Dedifferentiated amniotic fluid mesenchymal stem cell (primary cell): ENCODE measurements around the gene MAB21L4.

Experiments
- DNase-seq: peaks from one replicate; pipeline ENCODE4 v3.0.0-alpha.2; 2016; ENCODE audit errors: extremely low spot score

The MAB21L4 gene

DNA sequence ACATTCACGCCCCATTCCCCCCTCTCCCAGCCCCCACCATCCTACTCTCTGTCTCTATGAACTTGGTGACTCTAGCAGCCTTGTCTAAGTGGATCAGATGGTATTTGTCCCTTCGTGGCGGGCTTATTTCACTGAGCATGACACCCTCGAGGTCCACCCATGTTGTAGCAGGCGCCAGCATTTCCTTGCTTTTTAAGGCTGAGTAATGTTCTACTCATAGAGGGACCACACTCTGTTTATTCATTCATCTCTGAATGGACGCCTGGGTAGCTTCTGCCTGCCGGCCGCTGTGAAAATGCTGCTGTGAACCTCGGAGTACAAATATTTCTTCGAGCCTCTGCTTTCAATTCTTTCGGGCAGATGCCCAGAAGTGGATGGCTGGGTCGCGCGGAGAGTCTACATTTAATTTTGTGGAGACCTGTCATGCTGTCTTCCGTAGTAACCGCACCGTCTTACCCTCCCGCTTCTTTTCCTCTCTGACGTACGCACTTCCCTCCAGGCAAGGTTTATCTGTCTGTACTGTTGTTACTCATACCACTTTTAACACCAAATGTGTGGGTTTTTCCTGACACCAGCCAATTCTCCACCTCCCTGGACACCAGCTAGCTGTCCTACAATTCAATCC lies 15.8 kb upstream of the MAB21L4 start:
- DNase-seq, result no peak

- DNase-seq, result no peak
Observed at GRCh38 chr2:240909216-240909974, 13.4 kb upstream of the MAB21L4 start.

DNA sequence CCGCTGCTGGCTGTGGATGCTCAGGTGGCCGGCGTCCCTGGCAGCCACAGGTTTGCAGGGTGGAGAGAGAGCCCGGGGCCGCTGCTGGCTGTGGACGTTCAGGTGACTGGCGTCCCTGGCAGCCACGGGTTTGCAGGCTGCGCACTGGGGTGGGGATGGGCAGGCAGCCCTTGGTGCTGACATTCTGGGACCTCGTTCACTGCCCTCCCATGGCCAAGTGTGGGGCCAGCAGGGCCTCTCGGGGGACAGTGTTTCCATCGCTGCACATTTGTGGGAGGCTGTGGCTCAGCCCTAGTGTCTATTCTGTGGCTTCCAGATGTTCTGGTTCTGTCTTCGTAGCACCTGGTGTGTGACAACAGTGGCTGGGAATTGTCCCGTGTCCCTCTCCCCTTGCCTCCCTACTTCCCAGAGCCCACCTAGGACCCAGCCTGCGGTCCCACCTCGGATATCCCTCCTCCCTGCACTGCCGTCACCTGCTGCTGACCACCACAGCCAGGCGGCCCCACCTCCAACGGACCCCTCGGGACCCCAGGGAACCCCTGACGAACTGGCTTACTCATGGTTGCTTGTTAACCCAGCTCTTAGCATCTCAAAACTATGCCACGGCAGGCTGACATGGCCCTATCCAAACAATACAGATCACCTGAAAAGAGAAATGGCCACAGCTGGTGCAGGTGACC lies 11.1 kb upstream of the MAB21L4 start:
- no peak for DNase-seq

DNA sequence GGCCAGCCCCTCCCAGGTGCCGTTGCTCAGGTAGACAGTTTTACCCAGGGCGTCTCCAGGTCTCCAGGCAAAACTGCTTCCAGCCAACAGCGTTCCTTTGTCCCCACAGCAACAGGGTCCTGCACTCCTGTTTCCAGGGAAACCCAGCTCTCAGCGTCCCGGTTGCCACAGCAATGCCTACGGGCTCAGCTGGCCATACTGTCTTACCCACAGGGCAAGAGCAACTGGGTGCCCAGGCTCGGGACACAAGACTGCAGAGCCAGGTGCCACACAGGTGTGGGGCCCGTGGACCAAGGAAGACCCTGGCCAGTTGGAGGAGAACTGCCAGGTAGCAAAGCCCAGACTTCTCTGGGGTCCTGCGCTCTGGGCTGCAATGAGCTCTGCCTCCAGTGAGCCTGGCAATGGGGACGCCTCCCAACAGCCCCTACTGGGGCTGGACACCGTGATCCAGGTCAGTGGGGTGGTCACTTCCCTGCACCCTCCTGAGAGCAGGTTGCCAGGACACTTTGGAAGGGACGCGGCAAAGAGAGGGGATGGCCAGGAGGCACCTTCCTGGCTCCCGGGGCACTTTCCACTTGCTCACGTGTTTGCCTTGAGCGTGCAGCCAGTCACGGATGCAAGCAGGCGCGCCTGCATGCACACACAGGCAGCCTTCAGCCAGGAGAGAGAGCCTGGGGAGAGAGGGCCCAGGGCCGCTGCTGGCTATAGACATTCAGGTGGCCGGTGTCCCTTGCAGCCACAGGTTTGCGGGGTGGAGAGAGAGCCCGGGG lies 10.4 kb upstream of the MAB21L4 start, which contains the start of gene CROCC2:
Gene CROCC2, plus strand, starts transcription at position 196 of the 770 bp plus-strand sequence. Its CDS starts 178 bp downstream, at position 374.
- no peak for DNase-seq

DNA sequence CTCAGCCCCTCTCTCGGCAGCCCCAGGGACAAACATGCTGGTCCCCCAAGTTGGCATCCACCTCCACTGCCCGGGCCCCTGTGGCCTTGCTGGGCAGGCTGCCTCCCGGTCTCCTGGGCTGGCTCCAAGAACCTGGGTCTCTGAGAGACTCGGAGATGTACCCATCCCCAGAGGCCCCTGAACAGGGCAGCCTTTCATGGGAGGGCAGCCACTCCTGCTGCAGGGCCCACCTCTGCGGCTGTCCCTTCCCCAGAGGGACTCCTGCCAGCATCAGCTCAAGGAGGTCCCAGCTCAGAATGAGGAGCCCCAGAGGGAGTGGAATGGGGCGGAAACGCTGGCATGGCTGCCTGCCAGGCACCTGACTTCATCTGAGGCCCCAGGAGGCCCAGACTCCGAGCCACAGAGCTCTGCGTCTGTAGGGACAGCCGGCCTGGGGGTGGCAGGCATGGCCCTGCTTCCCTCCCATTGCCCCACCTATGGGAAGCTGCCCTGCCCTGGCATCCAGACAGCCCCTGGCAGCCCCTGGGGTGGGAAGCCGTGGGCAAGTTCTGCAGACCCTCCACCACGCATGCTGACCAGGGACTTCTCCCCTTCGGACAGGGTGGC lies 9.3 kb upstream of the MAB21L4 start:
- no peak for DNase-seq

DNA sequence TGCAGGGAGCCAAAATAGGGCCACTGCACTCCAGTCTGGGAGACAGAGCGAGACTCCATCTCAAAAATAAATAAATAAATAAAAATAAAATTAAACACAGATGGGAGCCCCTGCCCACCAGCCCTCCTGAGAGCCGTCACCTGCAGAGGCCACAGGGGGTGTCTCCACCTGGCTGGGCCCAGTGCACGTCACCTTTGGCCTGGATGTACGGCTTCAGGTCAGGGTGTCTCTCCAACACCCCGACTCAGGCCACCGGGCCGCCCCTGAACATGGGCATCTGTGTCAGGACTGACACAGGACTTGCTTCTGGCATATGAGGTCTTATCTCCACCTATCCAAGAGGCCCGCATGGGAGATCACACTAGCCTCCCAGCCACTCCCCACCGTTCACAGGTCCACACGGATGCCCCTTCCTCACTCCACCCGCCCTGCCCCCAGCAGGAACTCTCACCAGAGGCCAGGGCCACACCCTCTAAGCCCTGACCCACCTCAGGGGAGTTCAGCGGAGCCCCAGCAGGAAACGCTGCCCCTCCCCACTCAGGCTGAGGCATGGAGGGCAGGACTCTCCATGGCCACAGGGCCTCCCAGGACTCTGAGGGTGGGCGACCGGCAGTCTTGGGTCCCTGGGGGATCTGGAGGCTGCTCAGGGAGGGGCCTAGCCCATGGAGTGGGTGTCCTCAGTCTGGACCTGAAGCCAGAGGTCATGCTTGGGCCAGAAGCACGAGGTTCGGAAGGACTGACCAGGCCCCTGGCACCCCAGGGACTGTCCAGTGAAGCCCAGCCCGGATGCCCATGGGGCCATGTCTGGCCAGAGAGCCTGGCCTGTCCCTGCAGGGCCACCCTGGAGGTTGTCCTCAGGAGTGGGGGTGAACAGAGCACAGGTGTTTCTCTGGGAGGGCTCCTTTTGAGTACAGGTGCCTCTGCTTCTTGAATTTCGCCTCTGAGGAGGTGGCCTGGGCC lies 8.5 kb upstream of the MAB21L4 start:
- DNase-seq, result no peak

GRCh38 chr2:240903191-240904060 lies 7.5 kb upstream of the MAB21L4 start:
- no peak for DNase-seq

DNA sequence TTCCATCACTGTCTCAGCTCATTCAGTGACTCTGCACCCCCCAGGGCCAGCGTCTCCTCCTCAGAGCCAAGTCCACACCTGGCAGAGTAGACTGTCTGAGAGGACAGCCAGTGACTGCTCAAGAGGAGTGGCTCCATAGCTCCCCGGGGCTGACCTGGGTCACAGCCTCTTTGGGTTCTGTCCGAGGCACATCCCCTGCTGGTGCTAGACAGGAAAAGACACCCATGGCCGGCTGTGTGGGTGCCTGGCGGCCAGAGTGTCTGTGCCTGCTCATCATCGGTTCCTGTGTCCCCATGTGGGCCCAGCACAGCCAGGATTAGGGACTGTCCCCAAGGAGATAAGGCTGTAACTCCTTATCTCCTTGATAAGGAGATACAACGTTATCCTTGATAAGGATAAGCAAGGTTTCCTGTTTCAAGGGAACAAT lies 6.7 kb upstream of the MAB21L4 start:
- no peak for DNase-seq

DNA sequence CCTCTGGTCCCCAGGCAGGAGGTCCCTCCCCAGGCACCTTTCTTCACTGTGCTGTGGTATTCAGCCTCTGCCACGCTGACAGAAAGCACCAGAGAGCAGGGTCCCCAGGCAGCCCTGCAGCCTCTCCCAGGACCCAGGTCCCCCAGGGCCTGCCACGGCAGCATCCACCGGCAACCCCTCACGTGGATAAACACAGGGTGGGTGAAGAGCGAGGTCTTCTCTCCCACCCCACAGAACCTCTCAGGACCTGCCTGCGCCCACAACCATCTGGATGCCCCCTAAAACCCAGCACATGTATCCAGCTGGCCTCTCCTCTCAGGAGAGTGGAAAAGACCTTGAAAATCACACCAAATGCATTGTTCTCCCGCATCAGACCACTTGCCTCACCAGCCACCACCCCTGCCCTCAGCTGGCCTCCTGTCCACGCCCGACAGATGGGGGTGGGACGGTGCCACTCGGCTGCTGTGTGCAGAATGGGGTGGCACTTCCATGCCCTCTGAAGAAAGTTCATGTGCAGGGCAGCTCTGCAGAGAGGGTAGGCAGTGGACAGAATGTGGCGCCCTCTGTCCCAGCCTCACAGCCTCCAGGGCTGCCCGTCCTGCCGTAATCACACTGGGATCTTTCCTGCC lies 6.1 kb upstream of the MAB21L4 start:
- DNase-seq, result no peak

DNA sequence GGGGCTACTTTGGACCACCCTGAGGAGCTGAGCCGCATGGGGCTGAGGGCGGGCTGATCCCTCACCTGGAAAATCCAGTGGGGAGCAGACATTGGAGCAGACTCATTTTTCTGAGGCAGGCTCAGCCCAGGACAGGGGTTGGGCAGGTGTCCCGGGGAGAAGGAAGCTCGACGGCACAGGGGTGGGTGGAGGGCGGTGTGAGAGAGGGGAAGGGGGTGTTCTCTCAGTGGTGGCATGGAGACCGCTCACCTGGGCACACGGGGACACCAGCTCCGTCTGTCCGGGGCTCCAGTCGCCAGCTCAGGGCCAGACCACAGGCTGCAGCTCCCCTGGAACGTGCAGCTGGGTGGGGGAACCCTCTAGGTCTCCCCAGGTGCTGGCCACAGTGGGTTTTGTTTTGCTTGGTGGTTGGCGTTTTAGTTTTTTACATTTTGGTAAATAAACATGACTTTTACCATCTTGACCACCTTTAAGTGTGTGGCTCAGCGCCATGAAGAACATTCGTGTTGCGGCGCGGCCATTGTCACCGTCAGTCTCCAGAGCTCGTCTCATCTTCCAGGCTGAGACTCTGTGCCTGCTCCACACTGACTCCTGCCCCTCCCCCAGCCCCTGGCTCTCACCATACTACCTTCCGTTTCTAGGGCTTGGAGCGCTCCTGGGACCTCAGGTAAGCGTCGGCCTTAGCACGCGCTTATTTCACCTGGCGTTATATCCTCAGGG lies 4.3 kb upstream of the MAB21L4 start:
- no peak for DNase-seq

DNA sequence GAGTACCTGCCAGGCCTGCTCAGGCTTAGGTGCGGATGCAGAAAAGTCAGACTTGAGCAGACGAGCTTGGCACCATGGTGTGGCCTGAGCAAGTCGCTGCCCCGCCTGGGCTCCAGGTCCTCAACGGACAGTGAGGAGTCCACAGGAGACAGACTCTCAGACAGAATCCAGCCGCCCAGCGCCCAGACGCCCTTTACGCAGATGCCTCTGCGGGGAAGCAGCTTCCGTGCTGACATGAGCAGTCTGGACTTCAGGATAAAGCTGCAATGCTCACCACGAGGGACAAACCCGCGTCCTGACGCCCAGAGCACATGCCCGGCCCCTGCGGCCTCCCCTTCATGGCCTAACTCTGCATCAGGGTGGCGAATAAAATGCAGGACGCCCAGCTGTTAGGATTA lies 3.5 kb upstream of the MAB21L4 start:
- no peak for DNase-seq

DNA sequence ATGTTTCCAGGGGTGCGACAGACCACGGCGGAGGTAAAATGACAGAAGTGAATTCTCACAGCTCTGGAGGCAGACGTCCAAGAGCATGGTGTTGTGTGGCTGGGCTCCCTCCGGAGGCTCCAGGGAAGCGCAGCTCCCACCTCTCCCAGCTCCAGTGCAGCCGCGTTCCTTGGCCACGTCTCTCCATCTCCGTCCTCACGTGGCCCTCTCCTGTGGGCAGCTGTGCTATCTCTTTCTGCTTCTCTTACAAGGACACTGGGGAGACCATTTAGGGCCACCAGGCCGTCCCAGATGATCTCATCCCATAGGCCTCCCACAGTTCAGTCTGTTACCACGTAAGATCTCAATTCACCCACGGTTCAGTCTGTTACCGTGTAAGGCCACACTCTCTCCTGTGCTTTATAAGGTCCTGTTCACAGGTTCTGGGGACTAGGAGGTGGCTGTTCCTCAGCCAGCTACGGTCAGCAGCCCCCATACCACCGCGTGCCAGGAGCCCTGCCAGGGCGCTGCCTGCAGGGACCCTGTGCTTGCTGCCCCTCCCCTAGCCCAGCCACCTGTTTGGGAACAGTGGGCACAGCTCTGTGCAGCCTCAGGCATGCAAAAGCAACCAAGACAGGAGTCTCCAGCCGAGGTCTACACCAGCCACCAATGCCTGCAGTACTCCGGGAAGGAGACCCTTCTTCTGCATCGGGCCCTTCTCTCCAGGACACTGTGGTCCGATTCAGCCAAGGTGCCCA lies 2.9 kb upstream of the MAB21L4 start:
- DNase-seq, result no peak

DNA sequence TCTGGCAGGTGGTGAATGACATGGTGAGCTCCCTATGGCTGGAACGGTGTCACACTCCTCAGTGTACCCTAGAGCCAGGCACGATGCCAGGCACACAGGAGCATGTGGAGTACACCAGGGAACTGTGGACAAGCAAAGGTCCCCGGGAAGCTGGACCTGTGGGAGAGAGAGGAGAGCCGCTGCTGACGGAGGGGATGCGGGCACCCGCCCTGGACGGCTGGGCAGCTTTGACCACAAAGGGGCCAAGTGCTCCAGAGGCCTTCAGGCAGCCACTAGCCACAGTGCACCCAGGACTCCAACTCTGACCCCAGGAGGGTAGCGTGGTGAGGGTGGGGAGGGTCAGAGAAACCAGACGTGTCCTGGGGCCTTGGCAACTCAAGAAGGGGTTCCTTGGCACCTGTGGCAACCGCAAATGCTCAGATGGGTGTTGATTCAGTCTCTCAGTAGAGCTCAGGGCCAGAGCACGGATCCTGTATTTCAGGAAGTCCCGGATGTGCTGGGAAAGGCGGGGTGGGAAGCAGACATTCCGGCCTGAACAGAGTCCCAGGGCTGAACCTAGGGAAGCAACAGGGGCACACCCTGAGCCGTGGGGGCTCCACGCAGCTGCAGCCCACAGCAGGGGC lies 2.3 kb upstream of the MAB21L4 start:
- no peak for DNase-seq

- no peak for DNase-seq
Observed at GRCh38 chr2:240896871-240897692, 1.1 kb upstream of the MAB21L4 start.

- DNase-seq, result no peak
Observed at GRCh38 chr2:240896394-240896793, 438 bp upstream of the MAB21L4 start.

DNA sequence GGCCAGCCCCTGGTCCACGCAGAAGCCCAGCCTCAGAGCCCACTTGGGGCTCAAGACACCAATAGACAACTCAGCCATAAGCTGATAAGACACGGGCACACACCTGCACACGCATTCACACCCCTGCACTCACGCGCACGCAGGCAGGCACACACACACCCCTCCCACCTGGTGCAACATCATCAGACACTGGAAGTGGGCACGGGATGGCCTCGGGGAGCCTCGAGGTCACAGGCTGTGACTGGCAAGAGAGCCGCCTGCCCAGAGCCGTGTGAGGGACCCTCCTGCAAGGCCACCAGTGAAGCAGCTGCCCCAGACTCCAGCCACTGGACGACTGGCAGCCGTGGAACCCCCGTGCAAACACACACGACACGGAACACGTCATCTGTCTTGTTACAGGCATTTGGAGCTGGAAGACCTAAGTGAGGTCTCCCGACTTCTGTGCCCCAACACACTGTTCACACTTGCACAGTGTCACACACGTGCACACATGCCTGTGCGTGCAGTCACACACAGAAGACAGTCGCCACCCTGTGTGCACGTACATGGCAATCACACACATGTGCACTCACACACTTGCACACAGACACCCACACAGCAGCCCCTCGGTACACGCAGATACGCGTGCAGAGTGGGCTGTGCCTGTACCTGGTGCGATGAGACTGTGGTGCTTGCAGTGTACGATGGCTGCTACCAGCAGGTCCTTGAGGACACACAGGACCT lies 959 bp downstream of the MAB21L4 start:
- DNase-seq, result no peak
